Measurements from ENCODE around the gene CLINT1.
A peak's percentile ranks its signal among the peaks of the same experiment; 100 is the strongest.
"Not testable (repeated sequence)": the region's sequence is repeated elsewhere in the genome, so short reads cannot be mapped to it uniquely, and the experiment has no call there.

Gene CLINT1

DNA sequence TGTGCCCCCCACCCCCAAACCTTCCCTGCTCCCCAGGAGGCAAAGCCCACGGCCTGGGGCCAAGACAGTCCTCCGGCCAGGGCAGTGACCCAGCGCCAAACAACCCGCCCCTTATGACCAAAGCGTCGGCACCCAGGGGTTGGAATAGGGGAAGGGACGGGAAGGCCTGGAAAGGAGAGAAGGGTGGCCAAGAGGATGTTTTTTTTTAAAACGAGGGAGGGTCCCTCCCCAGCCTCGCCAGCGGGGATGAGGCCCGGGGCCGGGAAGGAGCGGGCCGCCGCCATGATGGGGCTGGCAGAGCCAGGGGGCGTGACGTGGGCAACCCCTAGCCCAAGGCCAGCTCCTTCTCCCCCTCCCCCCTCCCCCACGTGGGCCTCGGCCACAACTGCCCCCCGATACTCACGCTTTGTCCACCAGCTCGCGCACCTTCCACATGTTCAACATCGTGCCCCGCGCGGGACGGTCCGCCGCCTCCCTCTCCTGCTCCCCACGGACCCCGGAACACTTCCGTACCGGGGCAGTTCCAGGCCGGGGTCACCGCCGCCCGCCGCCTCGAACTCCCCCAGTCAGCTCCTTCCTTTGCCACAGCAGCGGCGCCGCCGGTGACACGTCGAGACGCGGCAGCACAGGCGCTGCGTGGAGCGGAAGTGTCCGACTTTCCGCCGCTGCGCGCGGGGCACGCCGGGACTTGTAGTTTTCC, at the start of gene CLINT1:
Gene CLINT1, minus strand, starts transcription at position 619 of the 700 bp plus-strand sequence. Its CDS starts 175 bp downstream, at position 444.
- peak; percentile 93 for DNase-seq

DNA sequence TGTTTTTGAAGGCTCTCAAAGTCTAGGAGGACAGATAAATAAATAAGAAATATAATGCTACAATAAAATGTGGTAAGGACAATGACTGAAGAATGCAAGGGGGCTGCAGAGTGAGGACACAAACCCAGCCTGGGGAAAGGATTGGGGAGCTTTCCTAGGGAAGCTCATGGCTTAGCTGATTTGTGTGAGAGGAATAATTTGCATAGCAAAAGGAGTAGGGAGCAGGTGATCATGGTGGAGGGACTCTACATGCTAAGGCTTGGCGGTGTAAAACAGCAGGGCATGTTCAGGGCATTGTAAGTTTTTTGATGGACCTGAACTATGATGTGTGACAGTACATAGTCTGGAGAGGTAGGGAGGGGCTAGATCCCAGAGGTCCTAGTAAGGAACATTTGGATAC, 49.5 kb upstream of the CLINT1 start:
- no peak for DNase-seq

DNA sequence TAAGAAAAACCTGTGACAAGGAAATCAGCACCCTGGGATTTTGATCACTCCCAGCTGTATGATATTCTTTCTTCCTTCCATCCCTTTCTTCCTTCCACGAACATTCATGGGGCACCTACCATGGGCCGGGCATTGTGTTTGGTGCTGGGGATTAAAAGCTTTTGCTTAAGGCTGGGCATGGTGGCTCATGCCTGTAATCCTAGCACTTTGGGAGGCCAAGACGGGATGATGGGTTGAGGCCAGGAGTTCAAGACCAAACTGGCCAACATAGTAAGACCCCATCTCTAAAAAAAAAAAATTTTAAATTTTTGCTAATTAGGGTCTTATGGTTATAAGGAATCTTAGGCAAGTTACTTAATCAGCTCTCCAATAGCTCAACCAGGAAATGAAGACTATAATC, 48.5 kb upstream of the CLINT1 start:
- DNase-seq, result no peak

DNA sequence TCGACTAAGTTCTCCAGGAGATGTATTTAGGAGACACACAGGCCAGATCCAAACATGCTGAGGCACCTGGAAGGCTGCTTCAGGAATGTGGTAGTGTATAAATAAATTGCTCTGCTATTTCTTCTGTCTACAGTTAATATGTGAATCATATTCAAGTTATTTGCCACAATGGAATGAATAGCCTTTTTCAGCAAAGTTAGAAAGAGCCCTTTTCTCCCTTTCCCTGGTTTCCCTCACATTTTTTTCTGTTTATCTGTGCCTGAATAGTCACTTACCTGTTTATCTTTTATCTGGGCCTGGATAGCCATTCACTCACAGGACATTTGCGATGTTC, 44.1 kb upstream of the CLINT1 start:
- DNase-seq, result no peak

DNA sequence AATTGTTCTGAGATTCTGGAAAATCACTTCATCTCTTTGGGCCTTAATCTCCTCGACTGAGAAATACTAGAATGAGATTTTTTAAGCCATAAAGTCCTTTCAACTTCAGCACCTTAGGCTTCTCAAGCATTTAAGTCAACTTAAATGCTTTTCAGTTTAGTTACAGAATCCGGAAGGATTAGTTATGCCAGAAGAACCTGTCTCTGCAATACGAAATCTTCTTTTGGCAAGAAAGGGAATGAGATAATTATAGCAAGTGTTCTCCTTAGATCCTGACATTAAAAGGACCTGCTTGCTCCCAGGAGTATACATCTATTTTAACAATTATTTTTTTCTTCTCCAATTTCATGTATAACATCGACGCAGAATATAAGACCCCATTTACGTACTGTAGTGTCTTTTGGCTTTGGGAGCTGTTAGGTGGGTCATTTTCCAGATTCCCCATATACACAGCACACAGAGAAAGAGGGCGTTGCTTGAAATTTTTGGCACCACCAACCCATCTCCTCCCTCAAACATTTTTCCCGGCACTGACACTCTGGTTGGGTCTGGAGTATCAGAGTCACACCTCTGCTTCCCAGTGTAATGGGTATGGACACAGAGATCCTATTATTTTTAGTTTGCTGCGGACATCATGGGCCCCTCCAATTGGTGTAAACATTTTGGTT, 43.6 kb upstream of the CLINT1 start:
- DNase-seq, result no peak

DNA sequence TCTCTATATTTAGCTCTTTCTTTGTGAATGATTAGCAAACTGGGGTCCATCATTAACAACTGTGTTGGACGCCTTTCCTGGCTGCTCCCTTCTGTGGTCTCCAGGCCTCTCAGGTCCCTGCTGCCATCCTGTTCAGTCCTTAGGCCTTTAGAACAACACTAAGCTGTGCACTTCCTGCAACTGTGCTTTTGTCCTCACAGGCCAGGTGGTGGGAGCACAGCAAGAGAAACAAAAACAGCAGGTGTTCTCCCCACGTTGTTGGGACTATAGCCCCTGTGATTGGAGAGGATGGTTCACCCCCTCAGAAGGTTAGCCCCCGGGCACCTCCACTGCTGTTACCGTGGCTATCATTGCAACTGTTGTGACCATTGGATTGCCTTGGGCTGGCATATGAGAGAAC, 41.7 kb upstream of the CLINT1 start:
- DNase-seq, result no peak

DNA sequence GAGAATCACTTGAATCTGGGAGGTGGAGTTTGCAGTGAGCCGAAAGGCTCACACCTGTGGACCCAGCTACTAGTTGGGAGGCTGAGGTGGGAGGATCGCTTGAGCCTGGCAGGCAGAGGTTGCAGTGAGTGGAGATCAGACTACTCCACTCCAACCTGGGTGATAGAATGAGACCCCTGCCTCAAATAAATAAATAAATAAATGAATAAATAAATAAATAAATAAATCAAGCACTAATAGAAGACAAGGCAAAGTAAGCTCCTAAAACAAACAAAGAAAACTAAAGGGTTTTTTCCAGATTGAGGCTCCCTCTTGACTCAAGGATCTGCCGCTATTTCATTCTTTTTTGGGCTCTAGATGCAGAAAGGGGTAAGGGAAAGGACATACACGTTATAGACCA, 34.7 kb upstream of the CLINT1 start:
- no peak for DNase-seq

DNA sequence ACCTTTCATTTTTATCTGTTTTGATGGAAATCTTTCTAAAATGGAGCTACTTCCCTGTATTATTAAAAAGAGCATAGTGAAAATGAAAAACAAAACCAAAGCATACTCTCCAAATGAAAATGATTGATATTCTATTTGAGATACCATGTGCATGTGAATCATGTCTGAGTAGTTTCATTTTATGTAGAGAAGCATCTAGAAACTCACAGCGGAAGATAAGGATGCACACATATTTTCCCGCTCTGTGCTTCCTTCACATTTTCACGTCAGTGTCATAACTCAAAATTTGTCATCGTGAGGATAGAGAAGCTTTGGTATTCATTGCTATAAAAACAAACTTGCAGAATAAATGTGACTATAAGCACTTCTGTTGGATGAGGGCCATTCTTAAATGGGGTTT, 34.0 kb upstream of the CLINT1 start:
- no peak for DNase-seq

DNA sequence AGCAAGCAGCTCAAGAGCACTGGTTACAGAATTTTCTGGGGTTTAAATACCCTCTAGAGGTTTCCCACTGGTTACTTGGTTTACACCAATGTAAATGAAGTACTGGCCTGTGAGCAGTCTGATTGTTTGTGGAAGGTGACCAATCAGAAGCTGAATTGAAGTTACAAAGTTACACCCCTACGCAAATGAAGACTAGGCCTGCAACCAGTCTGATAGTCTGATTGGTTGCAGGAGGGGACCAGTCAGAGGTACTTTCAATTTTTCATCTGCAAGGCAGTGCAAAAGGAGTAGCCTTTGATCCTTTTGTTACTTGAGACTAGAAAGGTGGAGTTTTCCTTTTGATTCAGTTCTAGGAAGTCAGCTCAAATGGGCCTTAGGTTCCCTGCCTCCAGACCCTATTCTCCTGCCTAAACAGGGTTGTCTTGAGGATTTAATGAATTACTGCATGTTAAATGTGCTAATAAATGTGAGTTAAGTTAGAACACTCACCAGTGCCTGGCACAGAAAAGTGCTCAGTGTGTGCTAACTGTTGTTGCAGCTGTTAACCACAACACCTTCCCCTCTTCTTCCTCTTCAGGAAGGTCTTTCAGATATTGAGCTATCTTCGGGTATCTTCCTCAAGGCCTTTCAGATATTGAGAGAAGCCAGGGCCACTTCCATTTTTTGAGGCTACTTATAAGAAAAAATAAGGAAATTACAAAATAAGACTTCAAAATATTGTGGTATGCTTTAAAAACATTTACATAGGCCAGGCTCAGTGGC, 32.1 kb upstream of the CLINT1 start:
- DNase-seq, result no peak

DNA sequence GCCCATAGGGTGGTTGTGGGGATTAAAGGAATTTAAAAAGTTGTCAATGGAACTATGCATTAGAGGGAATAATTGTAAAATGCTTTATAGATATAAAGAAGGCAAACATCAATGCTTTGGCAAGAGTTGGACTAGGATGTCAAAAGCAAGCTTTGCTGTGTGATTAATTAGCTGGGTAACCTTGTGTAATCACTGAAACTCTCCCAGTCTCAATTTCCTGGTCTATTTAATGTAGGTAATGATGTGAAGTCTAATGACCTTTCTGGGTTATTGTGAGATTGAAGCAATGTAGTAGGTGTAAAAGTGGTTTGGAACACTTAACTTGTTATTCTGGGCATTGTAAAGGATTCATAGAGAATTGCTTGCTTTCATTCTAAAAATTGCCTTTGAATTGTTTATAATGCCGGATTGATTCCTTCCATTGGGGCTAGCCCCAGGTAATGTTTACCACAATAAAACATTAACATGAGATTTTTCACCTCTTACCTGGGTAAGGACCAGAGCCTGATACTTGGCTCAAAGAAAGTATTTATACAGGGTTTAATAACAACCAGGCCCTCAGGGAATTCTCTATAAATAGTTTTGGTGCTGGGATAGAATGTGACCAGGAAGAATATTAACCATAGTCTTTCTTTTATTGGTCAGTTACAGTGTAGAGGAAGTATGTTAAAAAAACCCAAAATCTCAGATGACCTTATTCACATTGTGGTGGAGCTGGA, 30.0 kb upstream of the CLINT1 start:
- no peak for DNase-seq

DNA sequence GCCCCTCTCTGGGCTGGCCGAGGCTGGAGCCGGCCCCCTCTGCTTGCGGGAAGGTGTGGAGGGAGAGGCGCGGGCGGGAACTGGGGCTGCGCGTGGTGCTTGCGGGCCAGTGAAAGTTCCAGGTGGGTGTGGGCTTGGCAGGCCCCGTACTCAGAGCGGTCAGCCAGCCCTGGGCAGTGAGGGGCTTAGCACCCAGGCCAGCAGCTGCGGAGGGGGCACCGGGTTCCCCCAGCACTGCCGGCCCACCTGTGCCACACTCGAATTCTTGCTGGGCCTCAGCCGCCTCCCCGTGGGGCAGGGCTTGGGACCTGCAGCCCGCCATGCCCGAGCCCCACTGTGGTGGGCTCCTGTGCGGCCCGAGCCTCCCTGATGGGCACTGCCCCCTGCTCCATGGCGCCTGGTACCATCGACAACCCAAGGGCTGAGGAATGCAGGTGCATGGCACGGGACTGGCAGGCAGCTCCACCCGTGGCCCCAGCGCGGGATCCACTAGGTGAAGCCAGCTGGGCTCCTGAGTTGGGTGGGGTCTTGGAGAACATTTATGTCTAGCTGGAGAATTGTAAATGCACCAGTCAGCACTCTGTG, 27.9 kb upstream of the CLINT1 start:
- DNase-seq, result no peak

DNA sequence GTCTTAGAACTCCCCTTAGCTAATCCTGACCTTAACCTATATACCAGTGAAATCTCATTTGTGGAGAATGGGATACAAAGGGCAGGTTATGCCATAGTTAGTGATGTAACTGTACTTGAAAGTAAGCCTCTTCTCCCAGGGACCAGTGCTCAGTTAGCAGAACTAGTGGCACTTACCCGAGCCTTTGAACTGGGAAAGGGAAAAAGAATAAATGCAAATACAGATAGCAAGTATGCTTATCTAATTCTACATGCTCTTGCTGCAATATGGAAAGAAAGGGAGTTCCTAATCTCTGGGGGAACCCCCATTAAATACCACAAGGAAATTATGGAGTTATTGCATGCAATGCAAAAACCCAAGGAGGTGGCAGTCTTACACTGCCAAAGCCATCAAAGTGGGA, 26.1 kb upstream of the CLINT1 start:
- DNase-seq, result not testable (repeated sequence)

DNA sequence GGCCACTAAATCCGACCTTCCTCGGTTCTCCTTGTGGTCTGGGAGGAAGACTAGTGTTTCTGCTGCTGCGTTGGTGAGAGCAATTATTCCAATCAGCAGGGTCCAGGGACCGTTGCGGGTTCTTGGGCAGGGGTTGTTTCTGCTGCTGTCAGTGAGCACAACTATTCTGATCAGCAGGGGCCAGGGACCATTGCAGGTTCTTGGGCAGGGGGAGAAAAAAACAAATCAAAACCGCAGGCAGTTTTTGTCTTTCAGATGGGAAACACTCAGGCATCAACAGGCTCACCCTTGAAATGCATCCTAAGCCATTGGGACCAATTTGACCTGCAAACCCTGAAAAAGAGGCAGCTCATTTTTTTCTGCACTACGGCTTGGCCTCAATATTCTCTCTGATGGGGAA, 22.6 kb upstream of the CLINT1 start:
- not testable (repeated sequence) for DNase-seq

DNA sequence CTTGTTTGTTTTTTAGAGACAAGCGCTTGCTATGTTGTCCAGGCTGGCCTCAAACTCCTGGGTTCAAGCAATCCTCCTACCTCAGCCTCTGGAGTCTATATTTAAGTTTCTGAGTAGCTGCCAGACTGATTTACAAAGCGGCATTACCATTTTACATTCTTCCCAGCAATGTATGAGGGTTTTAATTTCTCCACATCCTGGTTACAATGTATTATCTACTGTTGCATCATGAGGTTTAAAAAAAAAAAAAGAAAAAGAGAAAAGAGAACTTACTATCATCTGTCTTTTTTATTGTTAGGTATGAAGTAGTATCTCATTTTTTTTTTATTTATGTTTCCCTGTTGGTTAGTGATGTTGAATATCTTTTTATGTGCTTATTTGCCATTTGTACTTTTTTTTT, 18.9 kb upstream of the CLINT1 start:
- DNase-seq, result no peak

DNA sequence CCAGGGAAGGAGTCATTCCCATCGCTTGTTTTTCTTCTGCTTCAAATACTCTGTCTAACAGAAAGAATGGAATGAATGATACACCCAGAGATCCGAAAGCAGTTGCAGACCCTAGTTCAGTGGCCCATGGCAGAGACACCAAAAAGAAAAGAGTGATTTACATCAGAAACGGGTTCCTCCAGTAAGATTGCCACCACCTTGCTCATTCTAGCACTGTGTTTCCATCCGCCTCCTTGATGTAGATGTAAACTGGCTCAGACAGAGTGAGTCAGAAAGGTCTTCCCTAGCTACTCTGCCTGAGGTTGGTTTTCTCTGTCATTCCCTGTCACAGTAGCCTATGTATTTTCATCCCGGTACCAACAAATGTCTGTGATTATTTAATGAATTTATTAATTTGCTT, 15.9 kb upstream of the CLINT1 start:
- DNase-seq, result no peak

DNA sequence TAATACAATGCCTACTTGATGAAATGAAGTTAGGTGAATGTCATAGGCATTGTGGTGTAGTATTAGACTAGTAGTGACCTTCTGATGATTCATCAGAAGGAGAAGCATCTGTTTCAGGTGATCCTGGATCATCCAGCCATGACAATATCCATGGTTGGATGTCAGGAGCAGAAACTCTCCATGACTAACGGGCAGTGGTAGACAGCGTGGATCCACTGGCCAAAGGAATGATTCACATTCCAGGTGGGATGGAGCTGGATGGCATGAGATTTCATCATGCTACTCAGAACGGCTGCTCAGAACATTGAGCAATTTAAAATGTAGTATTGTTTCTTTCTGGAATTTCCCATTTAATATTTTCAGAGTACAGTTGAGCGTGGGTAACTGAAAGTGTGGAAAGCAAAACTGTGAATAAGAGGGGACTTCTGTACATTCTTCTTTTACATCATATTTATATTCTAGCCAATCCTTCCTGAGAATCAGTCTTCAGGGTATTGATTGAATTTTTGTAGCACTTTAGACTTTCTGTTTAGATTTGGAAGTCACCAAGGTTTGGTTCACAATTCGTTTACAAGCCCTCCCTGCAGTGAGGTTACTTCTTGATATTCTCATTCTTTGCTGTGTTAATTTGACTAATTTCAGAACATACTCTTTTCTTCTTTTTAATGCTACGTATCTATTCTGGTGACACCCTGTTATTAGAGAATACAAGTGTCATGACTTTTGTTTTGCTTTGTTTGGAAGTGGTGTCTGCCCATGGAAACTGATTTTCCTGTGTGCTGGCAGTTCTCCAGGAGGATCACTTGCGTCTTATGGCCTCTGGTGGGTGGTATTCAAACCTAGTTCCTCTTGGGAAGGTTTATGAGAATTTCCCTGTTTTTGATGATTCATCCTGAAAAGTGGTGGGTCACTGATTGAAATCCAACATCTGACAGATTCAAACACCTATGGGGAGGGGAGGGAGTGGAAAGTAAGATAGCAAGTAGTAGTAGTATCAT, 12.2 kb upstream of the CLINT1 start:
- no peak for DNase-seq

DNA sequence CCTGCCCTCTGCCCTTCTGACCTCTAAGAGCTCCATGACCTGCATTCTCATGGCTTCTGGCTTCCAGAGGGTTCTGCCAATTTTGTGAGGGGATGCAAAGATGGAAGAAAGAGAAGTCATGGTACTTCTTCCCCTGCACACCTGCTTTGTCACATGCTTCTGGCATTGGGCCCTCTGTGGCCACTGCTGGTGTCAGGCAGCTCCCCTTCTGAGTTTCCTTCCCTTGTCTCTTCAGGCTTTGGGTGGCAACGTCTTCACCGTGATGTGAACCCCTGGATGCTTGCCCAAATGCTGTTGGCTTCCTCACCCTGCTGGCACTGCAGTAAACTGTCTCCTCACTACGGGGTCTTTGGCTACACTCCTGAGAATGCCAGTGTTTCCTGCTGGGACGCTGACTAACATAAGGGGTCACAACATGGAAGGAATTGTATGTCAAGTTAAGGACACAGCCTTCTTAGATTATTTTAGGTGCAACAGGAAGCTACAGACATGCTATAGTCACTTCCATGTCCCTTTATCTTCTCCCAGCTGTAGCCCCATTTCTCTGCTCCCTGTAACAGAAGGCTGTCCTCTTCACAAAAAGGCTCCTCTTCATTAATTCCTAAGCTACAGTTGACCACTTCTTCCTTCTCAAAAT, 8.9 kb upstream of the CLINT1 start:
- no peak for DNase-seq

DNA sequence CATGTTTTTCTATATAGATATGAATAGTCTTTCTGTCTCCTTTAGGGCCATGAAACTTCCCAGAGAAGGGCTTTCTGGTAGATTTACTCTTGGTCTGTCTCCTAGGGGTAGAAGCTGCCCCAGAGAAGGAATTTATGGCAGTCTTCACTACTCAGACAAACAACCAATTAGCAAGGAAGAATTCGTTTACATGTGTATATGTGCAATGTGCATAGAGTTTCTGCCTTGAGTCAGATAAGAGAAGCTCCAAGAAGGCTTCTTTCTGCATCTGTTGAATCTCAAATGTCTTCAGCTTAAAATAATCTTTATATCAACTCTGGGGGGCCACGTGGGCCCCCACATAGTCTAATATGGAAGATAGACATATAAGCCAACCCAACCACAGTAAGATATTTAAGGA, 7.6 kb upstream of the CLINT1 start:
- DNase-seq, result no peak

DNA sequence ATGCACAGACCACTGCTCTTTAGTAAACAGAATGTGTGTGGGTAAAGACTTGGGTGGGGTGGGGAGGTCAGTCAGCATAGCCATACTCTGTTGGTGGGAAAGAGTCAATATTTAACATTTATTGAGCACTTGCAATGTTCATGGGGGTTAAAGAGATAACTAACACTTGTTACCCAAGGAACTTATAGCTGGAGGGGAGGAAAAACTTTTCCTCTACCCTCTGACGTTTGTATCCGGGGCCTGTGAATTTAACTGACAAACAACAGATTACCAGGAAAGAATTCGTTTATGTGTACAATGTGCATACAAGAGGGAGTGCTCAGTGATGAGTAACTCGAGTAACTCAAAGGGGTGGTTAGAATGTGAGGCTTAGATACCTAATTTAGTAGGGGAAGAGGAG, 6.8 kb upstream of the CLINT1 start:
- no peak for DNase-seq

DNA sequence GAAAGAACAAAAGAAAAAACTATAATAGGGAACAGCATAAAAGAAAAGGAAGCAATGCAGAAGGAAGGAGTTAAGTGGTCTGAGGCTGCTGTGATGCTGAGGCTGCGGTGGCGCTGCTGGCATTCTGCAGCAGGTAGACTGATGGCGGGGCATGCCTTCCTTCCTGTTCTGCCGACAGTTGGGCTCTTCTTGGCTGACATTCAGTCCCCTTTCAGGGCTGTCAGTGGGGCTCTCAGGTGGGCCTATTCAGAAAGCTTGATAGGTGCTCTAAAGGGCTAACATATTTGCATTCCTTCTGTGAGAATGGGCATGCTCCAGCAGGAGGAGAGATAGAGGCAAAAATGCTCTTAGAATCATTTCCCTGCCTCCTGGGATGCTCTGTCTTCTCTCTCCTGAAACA, 5.1 kb upstream of the CLINT1 start:
- DNase-seq, result no peak

DNA sequence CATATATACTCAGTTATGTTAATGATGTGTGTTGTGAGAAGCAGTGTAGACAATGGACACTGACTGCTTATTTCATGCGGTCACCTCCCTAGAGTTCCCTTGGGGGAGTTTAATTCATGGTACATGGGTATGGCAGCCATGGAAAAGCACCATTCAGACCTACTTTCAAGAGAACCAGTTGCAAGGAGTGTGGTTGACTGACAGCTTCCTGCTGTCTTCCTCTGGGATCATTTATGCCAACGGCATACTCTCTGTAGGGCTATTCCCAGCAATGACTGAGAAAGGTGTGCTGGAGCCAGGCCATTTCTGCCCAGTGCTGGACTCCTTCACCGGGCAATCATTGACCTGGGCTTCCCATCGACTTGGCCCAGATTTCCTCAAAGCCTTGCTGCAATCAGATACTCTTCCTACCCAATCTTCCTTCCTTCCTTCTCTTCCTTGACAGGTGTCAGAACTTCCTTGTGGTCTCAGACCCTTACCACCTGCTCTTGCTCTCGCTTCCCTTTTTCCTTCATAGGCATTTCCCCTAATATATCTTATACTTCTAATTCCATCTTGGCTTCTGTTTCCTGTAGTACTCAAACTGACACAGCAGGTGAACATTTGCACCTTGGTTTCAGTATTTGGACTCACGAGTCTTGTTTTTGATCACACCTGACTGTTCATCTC, 3.4 kb upstream of the CLINT1 start:
- no peak for DNase-seq

Data from stimulated activated CD4-positive, alpha-beta T cell treated with anti-CD3 and anti-CD28 coated beads, Interleukin-15, amount 100 ng/mL, for 24 hours (primary cell).